ENCODE measurements around the gene NFATC3.

The NFATC3 gene

DNA sequence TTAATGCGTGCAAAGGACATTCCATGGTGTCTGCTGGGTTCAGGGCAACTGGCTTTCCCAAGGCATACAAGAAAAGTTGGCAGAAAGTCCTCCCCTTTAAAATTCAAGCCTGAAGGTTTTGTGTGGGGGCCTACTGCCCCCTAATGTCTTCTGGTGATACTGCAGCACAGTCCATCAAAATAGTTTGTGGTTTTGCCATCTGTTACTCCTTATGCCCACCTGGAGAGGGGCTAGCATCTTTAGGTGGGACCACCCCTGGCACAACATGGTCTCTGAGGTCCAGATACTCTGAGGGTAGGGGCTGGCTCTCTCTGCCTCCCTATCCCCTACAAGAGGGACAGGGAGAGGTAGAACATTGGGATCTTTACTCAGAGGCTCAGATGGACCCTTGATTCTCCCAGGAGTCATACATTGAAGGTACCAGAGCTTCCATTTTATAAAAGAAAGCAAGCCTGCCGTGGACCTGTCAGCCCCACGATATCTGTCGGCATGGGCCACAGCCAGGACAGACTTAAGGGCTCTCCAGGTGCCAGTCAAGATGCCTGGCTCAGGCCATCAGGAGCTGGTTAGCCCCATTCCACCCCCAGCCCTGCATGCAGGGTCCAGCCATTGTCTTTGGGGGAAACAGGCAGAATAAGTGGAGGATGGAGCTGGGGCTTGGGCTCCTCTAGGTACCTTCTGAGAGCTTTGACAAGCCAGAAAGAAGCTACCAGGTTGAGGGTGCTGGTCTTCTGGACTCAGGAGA lies 144.4 kb downstream of the NFATC3 start:
- no peak for DNase-seq (ENCODE audit: low read depth, low spot score)

GRCh38 chr16:68230176-68230571 lies 145.0 kb downstream of the NFATC3 start:
- no peak for DNase-seq (ENCODE audit: low read depth, low spot score)

GRCh38 chr16:68230956-68231355 lies 145.8 kb downstream of the NFATC3 start:
- no peak for DNase-seq (ENCODE audit: low read depth, low spot score)

DNA sequence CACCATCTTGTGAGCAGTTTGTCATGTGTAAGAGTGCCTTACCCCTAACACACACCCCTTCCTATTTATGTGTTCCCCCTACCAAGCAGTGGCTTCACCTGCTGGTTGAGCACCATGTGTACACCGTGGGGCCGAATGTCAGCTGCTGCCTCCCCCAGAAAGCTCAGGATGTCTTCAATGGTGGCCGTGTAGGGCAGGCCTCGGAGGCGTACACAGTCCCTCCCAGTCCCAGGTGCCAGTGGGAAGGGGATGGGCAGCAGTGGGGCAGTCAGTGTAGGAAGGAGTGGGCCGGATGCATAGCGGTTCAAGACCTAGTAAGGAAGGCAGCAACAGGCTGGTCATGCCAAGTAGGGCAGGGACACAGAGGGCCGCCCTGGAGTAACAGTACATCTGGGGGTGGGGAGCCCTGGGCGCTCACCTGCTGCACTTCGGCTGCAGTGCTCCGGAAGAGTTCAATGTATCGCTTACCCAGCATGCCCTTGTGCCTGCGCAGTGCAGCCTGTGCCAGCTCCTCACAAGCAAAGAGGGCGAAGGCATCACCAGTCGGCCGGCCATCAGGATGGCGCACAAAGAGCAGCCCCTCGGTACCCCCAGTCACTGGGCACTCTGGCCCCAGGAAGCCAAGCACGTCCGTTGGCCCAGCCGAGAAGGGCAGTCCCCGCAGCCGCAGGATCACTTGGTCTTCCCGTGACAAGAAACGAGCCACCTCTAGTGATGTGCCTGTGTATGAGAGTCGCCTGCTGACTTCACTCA lies 146.4 kb downstream of the NFATC3 start:
- no peak for DNase-seq (ENCODE audit: low read depth, low spot score)

DNA sequence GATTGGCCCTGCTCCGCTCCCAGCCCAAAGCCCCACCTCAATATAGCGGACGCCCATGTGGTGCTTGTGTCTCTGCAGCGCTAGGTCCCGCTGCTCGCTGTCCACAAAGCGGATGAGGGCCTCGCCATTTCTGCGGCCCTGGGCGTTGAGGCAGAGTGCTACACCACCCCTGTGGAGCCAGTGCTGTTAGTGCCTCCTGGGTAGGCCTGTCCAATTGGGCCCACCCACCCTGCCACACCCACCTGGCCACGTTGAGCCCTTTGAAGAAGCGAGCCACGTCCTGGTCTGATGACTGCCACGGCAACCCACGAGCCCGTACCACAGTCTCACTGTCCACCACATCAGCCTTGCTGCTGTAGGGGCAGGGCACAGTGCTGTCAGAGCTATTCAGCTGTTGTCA lies 147.2 kb downstream of the NFATC3 start:
- no peak for DNase-seq (ENCODE audit: low read depth, low spot score)

- DNase-seq (ENCODE audit: low read depth, low spot score), result no peak
These were observed 148.1 kb downstream of the NFATC3 start for GRCh38 chr16:68233085-68233834.

DNA sequence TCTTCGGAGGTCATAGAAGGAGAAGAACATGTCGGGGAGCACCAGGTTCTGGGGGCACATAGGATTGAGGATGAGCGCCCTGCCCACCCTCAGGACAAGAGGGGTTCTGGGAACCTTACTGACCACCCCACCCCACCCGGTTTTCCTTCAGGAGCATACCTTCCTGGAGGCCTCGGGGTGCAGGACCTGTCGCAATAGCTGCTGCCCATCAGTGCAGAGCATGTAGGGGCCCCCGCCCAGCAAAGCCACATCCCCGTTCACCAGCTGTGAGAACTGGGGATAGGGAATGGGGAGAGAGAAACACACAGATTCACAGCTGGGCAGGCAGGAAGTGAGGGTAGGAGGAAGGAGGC lies 148.6 kb downstream of the NFATC3 start:
- no peak for DNase-seq (ENCODE audit: low read depth, low spot score)

DNA sequence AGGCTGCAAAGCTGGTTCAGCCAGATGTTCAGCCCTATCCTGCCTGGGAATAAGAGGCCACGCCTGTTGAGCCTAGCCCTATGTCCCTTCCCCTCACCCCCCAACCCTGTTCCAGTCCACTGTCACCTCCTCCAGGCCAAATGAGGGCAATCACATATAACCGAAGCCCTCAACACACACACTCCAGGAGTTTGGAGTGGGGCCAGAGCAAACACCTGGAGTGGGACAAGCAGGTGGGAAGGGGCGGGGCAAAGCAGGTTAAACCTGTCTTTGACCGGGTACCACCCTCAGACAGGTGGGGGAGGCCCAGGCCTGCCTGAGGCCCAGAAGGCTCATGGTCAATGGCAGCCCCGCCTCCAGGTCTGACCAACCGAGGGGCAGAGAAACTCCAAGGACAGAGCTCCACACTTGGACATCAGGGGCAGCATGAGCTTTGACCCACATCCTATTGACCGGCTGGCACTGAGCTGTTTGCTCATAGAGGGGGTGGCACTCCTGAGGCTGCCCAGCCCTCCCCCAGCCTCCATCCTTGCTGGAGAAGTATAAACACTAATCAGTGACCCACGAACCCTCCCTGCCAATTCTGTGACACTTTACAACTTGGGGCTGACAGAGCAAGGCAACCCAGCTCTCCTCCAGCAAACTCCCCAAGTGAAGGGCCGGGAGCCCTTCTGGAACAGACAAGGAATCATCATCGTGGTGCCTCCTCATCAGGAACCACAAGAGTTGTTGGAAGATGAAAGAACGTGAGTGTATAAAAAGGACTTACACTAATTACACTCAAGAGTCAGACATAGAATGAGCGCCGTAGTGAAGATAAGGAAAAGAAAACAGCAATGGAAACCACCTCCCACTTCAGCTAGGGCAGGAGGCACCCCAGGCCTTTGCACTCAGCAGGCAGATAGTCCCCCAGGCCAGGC lies 149.3 kb downstream of the NFATC3 start:
- no peak for DNase-seq (ENCODE audit: low read depth, low spot score)

DNA sequence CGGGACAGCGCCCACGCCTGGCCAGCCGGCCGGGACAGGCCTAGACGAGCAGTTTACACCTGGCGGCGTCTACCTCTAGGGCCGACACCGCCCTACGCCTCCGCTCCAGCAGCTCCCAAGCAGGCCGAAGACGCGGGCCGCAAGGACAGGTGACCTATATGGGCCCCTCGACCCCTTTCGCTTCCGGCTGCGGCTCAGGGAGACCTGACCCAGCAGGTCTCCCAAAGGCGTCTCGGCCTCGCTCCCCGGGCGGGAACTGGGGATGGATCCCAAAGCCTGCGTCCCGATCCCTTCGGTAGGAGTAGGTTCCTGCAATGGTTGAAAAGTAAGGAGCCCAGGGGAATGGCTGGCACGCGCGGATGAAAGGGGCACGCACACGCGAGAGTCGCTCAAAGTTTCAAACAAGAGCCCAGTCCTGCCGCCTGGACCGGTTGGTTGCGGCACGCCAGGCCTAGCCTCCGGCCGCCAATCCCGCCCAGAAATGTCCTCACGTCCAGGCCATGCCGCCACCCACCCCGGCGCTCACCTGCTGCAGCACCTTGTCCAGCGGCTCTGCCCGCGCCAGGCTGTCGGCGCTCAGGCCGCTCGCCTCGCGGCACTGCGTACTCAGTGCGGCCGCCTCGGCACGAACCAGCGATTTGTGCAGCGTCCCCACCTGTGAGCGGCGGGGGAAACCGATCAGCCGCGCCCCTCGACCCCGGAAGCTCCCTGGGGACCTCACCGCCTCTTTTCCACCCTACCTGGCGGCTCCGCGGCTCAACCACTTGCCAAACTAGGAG lies 150.1 kb downstream of the NFATC3 start:
- no peak for DNase-seq (ENCODE audit: low read depth, low spot score)

DNA sequence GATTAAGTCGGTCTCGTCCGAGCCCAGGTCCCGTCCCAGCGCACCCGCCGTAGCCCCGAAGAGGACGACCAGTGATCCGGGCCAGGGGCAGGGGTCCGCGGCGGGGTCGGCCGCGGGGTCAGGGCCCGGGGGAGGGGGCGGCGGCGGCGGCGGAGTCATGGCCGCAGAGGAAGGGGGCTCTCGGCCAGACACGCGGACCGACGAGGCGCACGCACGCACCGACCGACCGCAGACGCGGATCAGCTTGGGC lies 150.6 kb downstream of the NFATC3 start, which contains the start of gene ESRP2:
TSS of gene ESRP2 (minus strand) at position 241 of the 250 bp plus-strand sequence. CDS start at position 159, 82 bp downstream.
- DNase-seq (ENCODE audit: low read depth, low spot score), result no peak

- DNase-seq (ENCODE audit: low read depth, low spot score), result no peak
These were observed 151.1 kb downstream of the NFATC3 start for GRCh38 chr16:68236137-68236825.

DNA sequence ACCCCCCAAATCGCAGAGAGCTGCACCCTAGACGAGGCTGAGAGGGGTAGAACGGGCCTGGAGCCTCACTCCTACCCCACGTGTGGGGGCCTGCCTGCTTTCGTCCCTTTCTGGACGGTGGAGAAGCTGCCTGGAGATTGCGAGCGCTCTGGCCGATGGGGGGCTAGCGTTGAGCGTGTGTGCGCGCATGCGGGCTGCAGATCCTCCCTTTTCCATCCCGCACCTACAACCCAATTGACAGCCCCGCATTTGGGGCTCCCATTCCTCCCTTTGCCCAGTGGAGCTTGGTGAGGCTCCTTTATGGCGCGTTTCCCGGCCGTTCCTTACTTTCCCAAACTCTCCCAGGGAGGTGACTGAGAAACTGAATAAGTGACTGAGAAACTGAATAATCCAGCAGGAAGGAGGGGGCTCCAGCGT lies 151.7 kb downstream of the NFATC3 start:
- no peak for DNase-seq (ENCODE audit: low read depth, low spot score)

DNA sequence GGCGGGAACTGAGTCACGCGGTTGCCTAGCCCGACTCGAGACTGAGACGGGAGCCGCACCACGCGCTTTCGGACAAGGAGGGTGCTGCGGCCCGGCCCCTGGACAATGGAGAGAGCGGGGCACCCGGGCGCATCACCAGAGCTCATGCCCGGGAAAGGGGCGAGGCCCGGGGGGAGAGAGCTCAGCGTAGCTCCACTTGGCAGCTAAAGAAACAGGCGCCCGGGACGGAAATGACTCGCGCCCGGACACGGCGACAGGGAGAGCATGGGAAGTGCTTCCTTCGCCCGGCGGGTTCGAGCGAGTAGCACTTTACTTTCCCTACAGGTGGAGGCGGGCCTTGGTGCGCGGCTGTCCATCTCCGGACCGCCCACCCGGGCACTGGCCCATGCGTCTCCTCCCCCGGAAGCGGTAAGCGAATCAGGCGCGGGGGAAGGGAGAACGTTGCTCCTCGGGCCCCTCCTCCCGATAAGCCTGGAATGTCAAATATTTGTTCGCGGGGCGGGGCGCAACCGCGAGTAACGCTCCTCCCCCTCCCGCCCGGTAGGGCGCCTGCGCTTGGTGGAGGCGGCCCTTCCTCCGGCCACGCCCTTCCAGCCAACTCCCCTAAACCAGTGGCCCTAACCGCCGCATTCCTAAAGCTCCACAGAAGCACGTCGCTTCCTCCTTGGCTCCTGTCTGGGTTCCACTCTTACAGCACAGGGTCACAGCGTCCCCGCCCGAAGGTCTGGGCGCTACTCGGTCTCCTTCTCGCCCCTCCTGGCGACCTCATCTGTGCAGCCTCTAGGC lies 152.3 kb downstream of the NFATC3 start:
- DNase-seq (ENCODE audit: low read depth, low spot score), result peak; percentile 84

DNA sequence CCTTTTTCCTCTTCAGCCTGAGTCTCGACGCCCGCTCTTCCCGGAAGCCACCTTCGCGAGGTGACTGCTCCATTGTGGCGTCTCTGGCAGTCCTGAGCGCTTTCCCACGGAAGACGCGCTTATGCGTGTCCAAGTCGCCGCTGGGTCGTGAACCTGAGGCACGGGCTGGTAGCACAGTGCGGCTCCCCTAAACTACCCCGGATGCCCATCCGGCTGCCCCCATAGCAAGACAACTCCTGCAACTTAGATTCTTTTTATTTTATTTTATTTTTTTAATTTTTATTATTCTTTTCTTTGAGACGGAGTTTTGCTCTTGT lies 152.8 kb downstream of the NFATC3 start:
- DNase-seq (ENCODE audit: low read depth, low spot score), result no peak

- no peak for DNase-seq (ENCODE audit: low read depth, low spot score)
These were observed 156.9 kb downstream of the NFATC3 start for GRCh38 chr16:68242085-68242484.

DNA sequence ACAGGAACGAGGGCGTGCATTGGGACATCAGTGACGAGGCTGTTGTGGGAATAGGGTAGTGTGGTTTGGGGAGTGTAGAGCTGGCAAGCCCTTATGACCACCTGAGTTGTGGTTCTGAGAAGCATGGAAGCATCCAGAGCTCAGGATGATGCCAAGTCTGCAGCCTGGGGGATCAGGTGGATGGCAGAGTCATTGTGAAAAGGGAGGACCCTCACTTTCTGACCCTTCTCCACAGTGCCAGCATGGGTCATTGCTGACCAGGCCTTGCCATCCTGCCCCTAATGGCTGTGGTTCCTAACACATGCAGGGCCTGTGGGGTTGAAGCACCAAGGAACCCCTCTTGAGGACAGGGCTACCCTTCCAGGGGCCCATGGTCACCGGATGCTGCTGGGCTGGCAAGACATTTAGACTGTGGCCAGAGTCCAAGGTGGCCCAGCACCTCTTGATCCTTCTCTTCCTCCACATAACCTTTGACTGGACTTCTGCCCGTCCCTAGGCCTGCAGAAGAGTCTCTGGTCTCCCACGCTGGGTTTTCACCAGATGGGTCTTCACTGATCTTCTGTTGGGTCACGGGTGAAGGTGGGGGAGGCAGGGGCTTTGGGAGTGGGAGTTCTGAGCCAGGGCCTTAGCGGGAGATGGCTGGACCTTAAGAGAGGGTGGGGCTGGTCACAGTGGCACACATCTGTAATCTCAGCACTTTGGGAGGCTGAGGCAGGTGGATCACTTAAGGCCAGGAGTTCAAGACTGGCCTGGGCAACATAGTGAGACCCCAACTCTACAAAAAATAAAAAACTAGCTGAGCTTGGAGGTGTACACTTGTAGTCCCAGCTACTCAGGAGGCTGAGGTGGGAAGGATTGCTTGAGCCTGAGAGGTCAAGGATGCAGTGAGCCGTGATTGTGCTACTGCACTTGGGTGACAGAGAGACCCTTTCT lies 158.0 kb downstream of the NFATC3 start:
- no peak for DNase-seq (ENCODE audit: low read depth, low spot score)

DNA sequence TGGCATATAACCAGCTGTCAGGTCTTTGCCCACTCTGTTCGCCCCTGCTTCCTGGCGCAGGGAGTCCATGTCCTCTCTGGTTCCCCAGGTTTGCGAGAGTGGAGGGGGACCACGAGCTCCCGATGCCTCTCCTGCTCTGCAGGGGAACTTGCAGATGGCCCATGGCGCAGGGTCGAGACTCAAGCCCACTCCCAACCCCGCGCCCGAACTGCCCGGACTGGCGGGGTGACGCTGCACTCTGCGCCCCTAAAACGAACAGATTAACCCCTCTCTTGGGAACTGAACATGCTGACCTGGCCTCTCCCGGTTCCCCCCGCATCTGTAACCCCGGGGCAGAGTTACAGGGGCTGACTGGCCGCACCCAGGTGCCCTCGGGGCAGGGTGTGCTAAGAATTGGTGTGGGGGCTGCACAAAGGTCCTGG lies 159.3 kb downstream of the NFATC3 start:
- DNase-seq (ENCODE audit: low read depth, low spot score), result no peak

Data from brain pericyte (primary cell).